NCI-H748 (cell line): Measurements from ENCODE around the gene KRTAP10-12.

Experiments used
- DNase-seq: peaks from one replicate; lab custom pipeline; 2025; ENCODE audit not compliant: unreplicated experiment; lab: John Stamatoyannopoulos, UW

KRTAP10-12 gene

DNA sequence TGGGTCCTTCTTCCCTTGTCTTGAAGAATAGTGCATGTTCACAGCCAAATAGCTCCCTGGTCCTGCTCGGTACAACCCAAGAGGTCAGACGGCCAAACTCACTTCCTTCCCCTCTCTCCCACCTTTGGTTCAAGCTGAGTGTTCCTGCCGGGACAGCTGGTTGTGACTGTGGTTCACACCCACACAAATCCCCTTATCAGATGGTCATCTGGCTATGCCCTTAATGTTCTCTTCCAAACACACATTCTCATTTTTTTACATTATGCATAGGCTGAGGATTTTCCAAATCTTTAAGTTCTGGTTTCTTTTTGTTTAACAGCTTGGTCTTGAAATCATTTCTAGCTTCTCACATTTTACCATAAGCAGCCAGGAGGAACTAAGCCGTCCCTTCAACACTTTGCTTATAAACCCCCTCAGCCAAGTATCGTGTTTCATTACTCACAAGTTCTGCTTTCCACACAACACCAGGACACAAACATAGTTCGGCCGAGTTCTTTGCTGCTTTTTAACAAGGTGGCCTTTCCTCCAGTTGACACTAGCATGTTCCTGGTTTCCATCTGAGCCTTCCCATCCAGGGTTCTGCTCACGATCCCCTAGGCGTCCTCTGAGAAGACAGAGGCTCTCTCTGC, 34.1 kb downstream of the KRTAP10-12 start:
- DNase-seq: no peak

- no peak for DNase-seq
Measured at GRCh38 chr21:44732263-44732662, 35.3 kb downstream of the KRTAP10-12 start.

DNA sequence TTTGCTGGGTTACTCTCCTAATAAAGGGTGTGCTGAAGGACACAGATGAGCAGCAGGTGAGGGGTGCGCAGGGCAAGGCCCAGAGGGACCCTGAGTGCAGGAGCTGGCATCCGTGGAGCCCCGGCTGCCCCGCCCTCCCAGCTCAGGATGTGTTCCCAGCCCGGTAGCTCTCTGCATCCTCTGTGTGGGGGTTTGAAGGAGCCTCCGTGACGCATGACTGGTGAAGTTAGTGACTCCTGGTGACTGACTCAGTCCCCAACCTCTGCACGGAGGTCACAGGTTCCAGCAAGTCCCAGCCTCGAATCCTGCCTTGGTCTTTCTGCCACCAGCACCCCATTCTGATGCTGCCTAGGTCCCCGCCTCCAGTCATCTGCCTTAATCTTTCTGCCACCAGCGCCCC, 36.0 kb downstream of the KRTAP10-12 start:
- DNase-seq: no peak

- no peak for DNase-seq
Measured at GRCh38 chr21:44734026-44734745, 37.2 kb downstream of the KRTAP10-12 start.

DNA sequence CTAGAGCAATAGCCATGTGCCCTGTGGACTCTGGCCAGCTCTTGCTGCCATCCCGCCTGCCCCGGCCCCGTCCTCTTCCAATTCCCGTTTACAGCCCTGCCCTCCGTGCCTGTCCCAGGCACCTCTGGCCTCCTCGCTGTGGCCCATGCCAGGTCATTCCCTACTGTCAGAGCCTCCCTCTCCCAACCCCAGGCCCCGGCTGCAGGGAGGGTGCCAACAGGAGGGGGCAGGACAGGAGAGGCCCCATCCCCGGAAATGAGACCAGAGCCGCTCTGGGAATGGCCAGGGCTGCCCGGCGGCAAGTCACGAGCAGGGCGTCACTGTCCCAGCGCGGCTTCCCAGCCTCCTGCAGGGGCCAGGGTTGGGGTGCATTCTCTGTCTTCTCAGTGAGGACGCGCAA, 37.9 kb downstream of the KRTAP10-12 start:
- DNase-seq: no peak

DNA sequence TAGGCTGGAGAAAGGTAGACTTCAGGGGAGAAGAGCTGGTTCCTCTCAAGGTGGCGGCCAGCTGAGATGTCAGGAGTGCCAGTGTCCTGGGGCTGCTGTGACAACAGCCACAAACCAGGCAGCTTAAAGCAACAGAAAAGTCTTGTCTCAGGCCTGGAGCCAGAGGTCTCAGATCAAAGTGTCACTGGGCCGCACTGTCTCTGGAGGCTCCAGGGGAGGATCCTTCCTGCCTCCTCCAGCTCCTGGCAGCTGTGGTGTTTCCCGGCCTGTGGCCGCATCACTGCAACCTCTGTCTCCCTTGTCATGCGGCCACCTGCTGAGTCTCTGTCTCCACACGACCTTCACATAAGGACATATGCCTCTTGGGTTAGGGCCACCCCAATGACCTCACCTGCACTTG, 38.8 kb downstream of the KRTAP10-12 start:
- DNase-seq: peak; percentile 20

DNA sequence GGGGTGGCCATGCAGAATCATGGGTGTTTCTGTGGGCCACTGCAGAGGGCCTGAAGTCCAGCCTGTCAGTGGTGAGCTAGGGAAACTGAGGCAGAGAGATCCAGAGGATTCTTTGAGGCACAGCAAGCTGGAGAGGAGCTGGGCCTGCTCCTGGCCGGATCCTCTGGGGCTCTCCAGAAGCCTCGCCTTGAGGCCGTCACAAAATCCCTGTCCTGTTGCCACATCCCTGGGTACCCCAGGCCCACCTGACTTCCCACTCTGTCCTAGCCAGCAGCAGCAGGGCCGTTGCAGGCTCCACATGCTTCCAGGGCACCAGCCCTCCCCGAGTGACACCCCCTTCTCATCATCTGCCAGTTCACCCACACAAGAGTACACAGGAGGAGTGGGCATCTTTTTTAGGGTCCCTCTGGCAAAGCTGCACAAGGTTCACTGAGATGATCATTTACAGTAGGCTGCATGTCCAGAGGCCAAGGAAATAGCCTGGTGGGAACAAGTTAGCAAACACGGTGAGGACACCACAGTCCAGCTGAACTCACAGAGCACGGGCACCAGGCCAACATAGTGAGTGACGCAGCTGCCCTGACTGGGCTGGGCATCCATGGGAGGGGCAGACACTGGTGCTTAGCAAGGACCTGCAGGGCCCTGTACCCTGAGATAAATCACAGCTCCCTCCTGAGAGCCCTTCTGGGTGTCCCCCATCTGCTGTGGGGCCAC, 39.5 kb downstream of the KRTAP10-12 start:
- peak; percentile 97 for DNase-seq

DNA sequence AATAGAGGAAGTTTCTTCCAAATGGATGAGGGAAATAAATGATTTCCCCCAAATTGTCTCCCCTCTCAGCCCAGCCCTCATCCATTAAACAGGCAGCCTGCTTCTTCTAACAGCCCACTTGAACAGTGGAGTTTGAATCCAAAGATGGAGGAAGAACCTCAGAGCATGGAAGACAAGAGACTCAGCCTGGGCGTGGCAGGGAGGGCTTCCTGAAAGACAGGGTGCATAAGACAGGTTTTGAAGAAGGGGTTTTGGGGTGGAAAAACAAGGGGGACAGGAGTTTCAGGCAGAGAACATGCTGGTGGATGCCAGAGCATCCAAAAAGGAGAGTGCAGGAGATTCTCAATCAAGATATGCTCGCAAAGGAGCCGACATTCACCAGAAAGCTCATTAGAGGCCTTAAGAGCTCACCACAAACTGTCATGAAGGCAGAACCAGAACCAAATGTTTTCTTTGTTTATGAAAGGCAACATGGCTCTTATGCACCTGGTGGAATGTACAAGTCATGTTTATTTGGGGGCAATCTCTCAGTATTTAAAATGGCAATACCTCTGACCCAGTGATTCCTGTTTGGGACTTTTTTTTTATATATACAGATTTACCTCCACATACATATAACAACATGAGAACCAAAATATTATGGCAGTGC, 40.9 kb downstream of the KRTAP10-12 start:
- no peak for DNase-seq

DNA sequence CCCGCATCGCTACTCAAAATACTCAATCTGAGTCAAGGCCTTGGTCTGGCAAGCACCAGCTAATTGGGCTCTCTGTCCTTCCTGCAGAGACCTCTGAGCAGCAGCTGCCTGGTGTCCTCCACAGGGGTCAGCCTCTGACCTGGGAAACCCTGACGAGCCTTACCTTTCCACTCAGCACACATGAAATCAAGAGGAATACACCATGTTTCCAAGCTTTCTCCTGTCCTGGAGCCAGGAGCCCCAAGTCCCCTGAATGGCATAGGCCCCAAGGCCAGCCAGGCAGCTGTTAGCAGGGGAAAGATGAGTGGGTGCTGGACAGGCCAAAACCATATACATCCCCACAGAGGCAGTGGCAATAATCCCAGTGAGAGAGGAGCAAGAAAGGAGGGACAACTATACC, 41.6 kb downstream of the KRTAP10-12 start:
- no peak for DNase-seq

- peak; percentile 50 for DNase-seq
Measured at GRCh38 chr21:44739316-44739715, 42.3 kb downstream of the KRTAP10-12 start.

- DNase-seq: no peak
Measured at GRCh38 chr21:44740742-44741141, 43.8 kb downstream of the KRTAP10-12 start.

GRCh38 chr21:44741921-44742320, 44.9 kb downstream of the KRTAP10-12 start:
- no peak for DNase-seq

DNA sequence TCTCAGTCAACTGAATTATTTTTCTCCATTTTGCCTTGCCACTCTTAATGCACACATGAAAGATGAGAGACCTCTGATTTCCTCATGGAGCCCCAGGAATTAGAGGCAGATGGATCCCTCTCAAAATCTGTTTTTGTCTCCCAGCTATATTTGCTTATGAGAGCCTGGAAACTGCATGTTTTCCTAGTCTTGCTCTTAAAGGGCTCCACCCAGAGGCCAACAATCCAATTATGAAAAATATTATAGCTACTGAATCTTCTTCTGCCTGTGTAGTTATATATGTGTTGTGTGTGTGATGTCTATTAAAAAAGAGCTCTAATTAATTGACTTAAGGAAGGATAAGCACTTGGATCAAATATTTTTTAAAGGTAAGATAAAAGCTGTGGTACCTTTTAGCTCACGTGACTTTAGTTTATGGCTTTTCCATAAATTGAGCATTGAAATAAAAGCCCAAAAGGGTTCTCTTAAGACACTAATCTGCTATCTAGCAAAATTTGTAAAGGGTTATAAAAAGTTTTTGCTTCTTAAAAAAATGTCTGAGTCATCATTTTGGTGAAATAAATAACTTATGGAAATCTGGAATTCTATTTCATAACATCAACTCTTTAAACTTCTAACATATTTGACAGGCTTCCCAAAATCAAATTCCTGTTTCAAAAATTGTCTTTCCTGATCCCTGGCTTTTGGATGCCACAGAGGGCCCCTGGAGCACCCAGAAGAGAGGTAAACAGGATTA, 45.6 kb downstream of the KRTAP10-12 start:
- peak; percentile 79 for DNase-seq
